Naive thymus-derived CD8-positive, alpha-beta T cell (primary cell): ENCODE data around the gene CD300LB. TPM values are rescaled to one million over a fixed set of nuclear protein-coding genes. Genes with fewer than 3 reads are reported as not detected.

Experiments used
- ATAC-seq, 2 donors: fragments of 150-1000 bp; cut with Tn5 transposase in 1 of 2; sonication (Bioruptor Pico), chemical (Tn5 transposase) in 1 of 2; 1 replicate in 1 of 2; 2 replicates in 1 of 2; pipeline ENCODE4 v1.10.0; 2021; ENCODE audit warnings: mild to moderate bottlenecking in 2 of 2, moderate library complexity in 2 of 2
- POLR2A ChIA-PET: fragments of 350-600 bp; sonication (Branson Sonifier 250); formaldehyde crosslinking; loops from one replicate; lab custom pipeline; 2021; ENCODE audit warnings: antibody characterized with exemption; lab: Charles Lee
- DNase-seq, 10 donors: peaks; one replicate each; pipeline versions ENCODE4 v3.0.0 to v3.0.0-alpha.2; 2020 to 2022
- H3K27ac Mint-ChIP-seq, 10 donors: one replicate each; pipeline ENCODE4 v1.8.0; 2020 to 2022; ENCODE audit warnings: mild to moderate bottlenecking in 10 of 10, mixed read lengths in 10 of 10, moderate library complexity in 4 of 10, inconsistent platforms in 1 of 10
- H3K27me3 Mint-ChIP-seq, 5 donors: one replicate each; pipeline ENCODE4 v1.8.0; 2021 to 2022; ENCODE audit warnings: mixed read lengths in 5 of 5
- H3K36me3 Mint-ChIP-seq, 3 donors: one replicate each; pipeline ENCODE4 v1.8.0; 2020 to 2022; ENCODE audit warnings: mixed read lengths in 3 of 3, mild to moderate bottlenecking in 2 of 3, inconsistent platforms in 1 of 3
- H3K4me1 Mint-ChIP-seq, 4 donors: one replicate each; pipeline ENCODE4 v1.8.0; 2021 to 2022; ENCODE audit warnings: mixed read lengths in 4 of 4
- H3K4me3 Mint-ChIP-seq, 10 donors: one replicate each; pipeline ENCODE4 v1.8.0; 2020 to 2022; ENCODE audit warnings: mild to moderate bottlenecking in 10 of 10, mixed read lengths in 10 of 10, moderate library complexity in 6 of 10, inconsistent platforms in 1 of 10
- H3K9me3 Mint-ChIP-seq, 9 donors: one replicate each; pipeline ENCODE4 v1.8.0; 2020 to 2022; ENCODE audit warnings: mixed read lengths in 9 of 9, mild to moderate bottlenecking in 3 of 9, inconsistent platforms in 1 of 9, moderate library complexity in 1 of 9
- polyA plus RNA-seq, 3 donors: library from polyadenylated mRNA; unstranded; fragments of 300-500 nt; fragmentation: Illumina TruSeq; gene quantifications; one replicate each; pipeline ENCODE4 v1.2.3, GENCODE V29; 2021
- total RNA-seq, 8 experiments: library from RNA in 2 of 8; stranded (reverse) in 2 of 8; gene quantifications; one replicate each; pipeline ENCODE4 v1.2.3 and lab custom pipeline; 2021 to 2026

Gene CD300LB
- total and polyA plus RNA-seq, 5 experiments from 2014 or later = 0.22 TPM; not detected in 4

DNA sequence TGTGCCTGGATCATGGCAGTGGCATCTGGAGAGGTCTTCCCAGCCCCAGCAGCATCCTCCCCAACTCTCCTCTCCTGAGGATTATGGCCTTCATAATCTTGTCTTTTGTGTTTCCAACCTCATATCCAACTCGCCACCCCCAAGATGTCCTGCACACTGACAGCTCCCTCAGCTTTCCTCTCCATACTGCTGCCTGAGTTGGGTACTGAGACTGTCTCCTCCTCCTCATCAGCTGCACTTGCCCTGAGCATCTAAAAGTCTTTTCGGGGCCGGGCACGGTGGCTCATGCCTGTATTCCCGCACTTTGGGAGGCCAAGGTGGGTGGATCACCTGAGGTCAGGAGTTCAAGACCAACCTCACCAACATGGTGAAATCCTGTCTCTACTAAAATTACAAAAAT is 2.0 kb downstream of the CD300LB start:
- ATAC-seq = no peak
- H3K9me3 Mint-ChIP-seq = peaks cover 0 to 1% (median 0%) of the 10 kb centered on the region in 9 donors
- no peak overlapping the region for H3K4me3 Mint-ChIP-seq
- no peak overlapping the region for H3K27ac Mint-ChIP-seq
- POLR2A ChIA-PET = no interaction called here
- peak in 1 of 10 donors; percentile 2 for DNase-seq
- no peaks in the 10 kb centered on the region for H3K36me3 Mint-ChIP-seq
- peaks cover 5 to 34% (median 10%) of the 10 kb centered on the region in 4 donors for H3K4me1 Mint-ChIP-seq
- peaks cover 7 to 58% (median 37%) of the 10 kb centered on the region in 5 donors for H3K27me3 Mint-ChIP-seq

DNA sequence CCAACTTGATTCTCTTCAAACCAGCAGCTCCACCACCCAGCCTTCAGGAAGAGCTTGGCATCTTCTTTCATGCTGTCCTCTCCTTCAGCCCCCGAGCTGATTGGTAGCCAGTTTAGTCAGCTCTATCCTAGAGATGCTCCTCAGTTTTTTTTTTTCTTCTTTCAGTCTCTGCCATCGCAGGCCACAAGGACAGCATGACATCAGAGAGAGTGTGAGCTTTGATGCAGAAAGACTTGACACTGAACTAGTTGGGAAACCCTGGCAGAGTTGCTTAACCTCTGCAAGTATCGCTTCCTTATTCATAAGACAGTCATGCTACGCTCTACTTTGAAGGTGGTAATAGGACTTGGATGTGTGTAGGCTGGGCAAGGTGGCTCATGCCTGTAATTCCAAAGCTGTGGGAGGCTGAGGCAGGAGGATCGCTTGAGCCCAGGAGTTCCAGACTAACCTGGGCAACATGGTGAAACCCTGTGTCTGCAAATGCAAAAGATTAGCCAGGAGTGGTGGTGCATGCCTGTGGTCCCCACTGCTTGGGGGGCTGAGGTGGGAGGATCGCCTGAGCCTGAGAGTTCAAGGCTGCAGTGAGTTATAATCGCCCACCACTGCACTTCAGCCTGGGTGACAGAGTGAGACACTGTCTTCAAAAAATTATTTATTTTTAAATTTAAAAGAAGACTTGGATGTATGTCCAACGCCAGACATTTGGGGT is 2.6 kb downstream of the CD300LB start:
- Mint-ChIP-seq H3K4me3 (peak overlapping the region in 1 of 10 donors; percentile 60), H3K27ac (peak overlapping the region in 1 of 10 donors; percentile 32), H3K36me3 (no peaks in the 10 kb centered on the region), H3K27me3 (peaks cover 6 to 64% (median 42%) of the 10 kb centered on the region in 5 donors), H3K9me3 (peaks cover 0 to 1% (median 0%) of the 10 kb centered on the region in 9 donors), H3K4me1 (peaks cover 5 to 34% (median 10%) of the 10 kb centered on the region in 4 donors)
- DNase-seq (no peak), ATAC-seq (peak in 1 of 2 donors; percentile 35)
- POLR2A ChIA-PET = no interaction called here

DNA sequence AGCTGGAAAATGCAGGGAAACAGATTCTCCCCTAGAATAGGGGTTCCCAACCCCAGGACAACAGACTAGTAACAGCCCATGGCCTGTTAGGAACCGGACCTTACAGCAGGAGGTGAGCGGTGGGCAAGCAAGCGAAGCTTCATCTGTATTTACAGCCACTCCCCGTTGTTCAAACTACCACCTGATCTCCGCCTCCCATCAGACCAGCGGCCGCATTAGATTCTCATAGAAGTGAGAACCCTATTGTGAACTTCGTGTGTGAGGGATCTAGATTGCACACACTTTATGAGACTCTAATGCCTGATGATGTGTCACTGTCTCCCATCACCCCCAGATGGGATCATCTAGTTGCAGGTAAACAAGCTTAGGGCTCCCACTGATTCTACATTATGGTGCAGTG is 3.5 kb downstream of the CD300LB start:
- H3K9me3 Mint-ChIP-seq = peaks cover 0 to 7% (median 0%) of the 10 kb centered on the region in 9 donors
- no peak overlapping the region for H3K4me3 Mint-ChIP-seq
- peaks cover 4 to 65% (median 42%) of the 10 kb centered on the region in 5 donors for H3K27me3 Mint-ChIP-seq
- POLR2A ChIA-PET = no interaction called here
- peak in 1 of 10 donors; percentile 5 for DNase-seq
- peaks cover 3 to 29% (median 6%) of the 10 kb centered on the region in 4 donors for H3K4me1 Mint-ChIP-seq
- no peak overlapping the region for H3K27ac Mint-ChIP-seq
- H3K36me3 Mint-ChIP-seq = no peaks in the 10 kb centered on the region
- no peak for ATAC-seq

DNA sequence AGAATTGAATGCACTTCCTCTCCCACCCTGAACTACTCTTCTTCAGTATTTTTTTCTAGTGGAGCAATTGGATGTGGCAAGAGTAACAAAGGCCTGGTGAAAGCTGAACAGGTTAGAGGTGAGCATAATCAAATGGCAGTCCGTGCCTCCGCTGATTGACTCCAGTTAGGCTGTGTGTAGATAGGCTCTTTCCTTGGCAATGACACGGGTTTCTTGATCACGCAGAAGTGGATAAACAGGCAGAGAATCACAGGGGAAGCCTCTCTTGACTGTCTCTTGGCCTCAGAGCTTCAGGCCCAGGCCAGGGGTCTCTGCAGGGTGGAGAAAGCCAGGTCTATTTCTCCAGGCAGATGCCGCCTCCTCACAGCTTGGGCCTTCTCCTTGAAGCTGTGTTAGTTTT is 4.2 kb downstream of the CD300LB start:
- no peak overlapping the region for H3K27ac Mint-ChIP-seq
- peaks cover 0 to 7% (median 0%) of the 10 kb centered on the region in 9 donors for H3K9me3 Mint-ChIP-seq
- no peak overlapping the region for H3K4me3 Mint-ChIP-seq
- POLR2A ChIA-PET = no interaction called here
- peaks cover 0 to 26% (median under 1%) of the 10 kb centered on the region in 4 donors for H3K4me1 Mint-ChIP-seq
- no peaks in the 10 kb centered on the region for H3K36me3 Mint-ChIP-seq
- H3K27me3 Mint-ChIP-seq = peaks cover 4 to 65% (median 38%) of the 10 kb centered on the region in 5 donors
- peak in 1 of 10 donors; percentile 9 for DNase-seq
- ATAC-seq = no peak

DNA sequence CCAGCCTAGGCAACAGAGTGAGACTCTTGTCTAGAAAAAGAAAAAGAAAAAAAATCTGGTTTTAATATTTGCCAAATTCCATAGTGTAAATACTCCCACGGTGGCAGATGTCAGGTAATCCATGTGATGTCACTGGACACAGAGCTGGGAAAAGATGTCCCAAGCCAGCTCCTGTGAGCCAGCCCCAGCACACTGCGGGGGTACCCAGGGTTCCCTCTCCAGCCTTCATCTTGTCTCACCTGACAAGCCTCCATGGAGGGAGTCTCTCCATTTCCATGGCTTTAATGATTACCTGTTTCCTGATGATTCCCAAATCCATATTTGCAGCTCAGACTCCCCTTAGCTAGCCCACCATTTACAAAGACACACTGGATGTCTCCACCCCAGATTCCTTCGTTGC is 4.6 kb downstream of the CD300LB start:
- Mint-ChIP-seq H3K4me3 (no peak overlapping the region), H3K4me1 (peaks cover 0 to 26% (median 0%) of the 10 kb centered on the region in 4 donors), H3K36me3 (no peaks in the 10 kb centered on the region), H3K27me3 (peaks cover 4 to 65% (median 37%) of the 10 kb centered on the region in 5 donors), H3K9me3 (peaks cover 0 to 7% (median 0%) of the 10 kb centered on the region in 9 donors), H3K27ac (no peak overlapping the region)
- DNase-seq (no peak), ATAC-seq (no peak)
- POLR2A ChIA-PET = no interaction called here

DNA sequence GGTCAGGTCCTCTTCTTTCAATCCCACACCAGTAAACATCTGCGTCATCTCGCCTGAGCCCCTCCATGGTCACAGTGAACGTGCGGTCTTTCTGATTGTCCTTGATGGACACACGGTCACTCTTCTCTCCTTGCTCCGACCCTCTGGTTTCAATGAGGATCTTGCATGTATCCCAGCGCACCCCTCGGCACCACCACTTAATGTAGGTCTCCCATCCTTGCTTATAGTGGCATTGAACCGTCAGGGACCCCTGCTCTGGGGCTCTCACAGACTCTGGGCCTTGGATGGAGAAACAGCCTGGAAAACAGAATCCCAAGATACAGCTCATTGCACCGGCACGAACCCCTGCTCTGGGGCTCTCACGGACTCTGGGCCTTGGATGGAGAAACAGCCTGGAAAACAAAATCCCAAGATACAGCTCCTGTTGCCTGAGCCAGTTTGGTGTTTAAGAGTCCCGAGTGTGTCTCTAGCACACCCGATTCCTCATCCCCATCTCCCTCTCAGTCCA is 5.4 kb downstream of the CD300LB start:
- POLR2A ChIA-PET = no interaction called here
- Mint-ChIP-seq H3K27me3 (peaks cover 8 to 65% (median 36%) of the 10 kb centered on the region in 5 donors), H3K4me3 (no peak overlapping the region), H3K36me3 (peaks cover 0 to 2% (median 0%) of the 10 kb centered on the region in 3 donors), H3K9me3 (peaks cover 0 to 7% (median 0%) of the 10 kb centered on the region in 9 donors), H3K27ac (no peak overlapping the region), H3K4me1 (peaks cover 0 to 27% (median 0%) of the 10 kb centered on the region in 4 donors)
- ATAC-seq = no peak
- peak in 1 of 10 donors; percentile 4 for DNase-seq

DNA sequence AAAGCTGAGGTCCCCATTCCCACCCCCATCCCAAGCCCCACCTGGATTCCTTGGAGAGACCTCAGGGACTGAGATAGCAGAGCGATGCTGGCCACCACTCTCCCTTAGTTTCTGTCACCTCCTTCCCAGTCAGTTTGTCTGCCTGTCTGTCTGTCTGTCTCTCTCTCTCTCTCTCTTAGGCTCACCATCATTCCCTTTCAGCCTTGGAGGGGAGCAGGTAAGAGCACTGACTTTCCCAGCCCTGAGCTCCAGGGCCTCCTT is 5.9 kb downstream of the CD300LB start:
- peaks cover 0 to 4% (median 0%) of the 10 kb centered on the region in 3 donors for H3K36me3 Mint-ChIP-seq
- peaks cover 0 to 30% (median 0%) of the 10 kb centered on the region in 4 donors for H3K4me1 Mint-ChIP-seq
- no peak overlapping the region for H3K4me3 Mint-ChIP-seq
- no peak for ATAC-seq
- peaks cover 0 to 7% (median 0%) of the 10 kb centered on the region in 9 donors for H3K9me3 Mint-ChIP-seq
- H3K27ac Mint-ChIP-seq = no peak overlapping the region
- H3K27me3 Mint-ChIP-seq = peaks cover 6 to 65% (median 35%) of the 10 kb centered on the region in 5 donors
- POLR2A ChIA-PET = no interaction called here
- no peak for DNase-seq

DNA sequence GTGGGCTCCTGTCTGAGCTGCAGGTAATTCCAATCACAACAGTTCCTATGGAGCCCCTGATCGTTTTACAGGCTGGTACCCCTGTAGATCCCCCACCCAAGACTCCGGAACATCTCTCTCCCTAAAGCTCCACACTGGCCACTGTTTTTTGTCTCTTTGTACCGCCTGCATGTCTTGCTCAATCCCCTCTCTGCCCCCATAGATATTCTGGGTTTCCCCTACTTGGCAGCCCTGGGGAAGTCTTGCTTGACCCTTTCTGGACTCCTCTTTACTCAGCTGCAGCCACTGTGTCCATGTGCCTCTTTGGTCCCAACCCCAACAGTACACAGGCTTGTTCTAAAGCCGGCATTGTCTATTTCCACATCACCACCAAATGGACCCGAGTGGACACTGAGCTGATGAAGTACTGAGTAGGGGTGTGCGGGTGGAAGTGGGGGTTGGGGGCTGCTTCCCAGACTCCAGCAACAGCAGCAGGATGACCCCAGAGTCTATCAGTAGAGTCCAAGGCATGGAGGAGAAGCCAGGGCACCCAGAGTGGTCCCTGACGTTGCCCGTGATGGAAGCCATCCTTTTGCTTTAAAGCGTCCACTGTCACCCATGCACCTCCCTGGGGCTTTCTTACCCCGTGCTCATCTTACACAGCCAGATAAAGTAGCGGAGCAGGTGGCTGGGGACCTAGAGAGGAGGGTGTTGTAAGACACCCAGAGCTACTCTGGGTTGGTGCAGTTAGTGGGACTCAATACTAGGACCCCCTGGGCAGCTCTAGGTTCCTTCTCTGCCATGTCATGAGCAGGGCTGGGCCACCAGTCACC is 6.4 kb downstream of the CD300LB start:
- POLR2A ChIA-PET = no interaction called here
- Mint-ChIP-seq H3K4me3 (no peak overlapping the region), H3K4me1 (peaks cover 0 to 35% (median 0%) of the 10 kb centered on the region in 4 donors), H3K27me3 (peaks cover 6 to 60% (median 33%) of the 10 kb centered on the region in 5 donors), H3K9me3 (peaks cover 0 to 7% (median 4%) of the 10 kb centered on the region in 9 donors), H3K27ac (no peak overlapping the region), H3K36me3 (peaks cover 0 to 4% (median 0%) of the 10 kb centered on the region in 3 donors)
- ATAC-seq (no peak), DNase-seq (peak in 1 of 10 donors; percentile 6)

DNA sequence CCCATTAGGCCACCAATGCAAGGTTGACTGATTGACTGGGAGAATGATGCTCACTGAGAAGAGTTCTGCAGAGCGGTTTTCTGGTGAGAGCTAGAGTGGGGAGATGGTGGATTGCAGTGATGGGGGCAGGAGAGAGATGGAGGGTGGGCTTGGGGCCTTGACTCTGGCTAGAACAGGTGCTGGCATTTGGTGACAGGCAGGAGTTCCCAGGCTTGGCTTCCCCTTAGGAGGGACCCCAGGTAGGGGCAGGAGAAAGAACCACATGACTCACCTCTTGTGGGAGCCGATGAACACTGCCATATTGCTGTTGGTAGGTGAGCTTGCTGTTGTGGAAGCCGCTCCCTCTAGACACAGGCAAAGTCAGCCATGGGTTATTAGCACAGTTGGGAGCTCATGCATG is 8.0 kb downstream of the CD300LB start:
- Mint-ChIP-seq H3K4me3 (no peak overlapping the region), H3K27ac (no peak overlapping the region), H3K27me3 (peaks cover 8 to 60% (median 33%) of the 10 kb centered on the region in 5 donors), H3K36me3 (peaks cover 0 to 9% (median 4%) of the 10 kb centered on the region in 3 donors), H3K9me3 (peaks cover 0 to 14% (median 9%) of the 10 kb centered on the region in 9 donors), H3K4me1 (peaks cover 0 to 32% (median 0%) of the 10 kb centered on the region in 4 donors)
- ATAC-seq (no peak), DNase-seq (no peak)
- POLR2A ChIA-PET = no interaction called here

DNA sequence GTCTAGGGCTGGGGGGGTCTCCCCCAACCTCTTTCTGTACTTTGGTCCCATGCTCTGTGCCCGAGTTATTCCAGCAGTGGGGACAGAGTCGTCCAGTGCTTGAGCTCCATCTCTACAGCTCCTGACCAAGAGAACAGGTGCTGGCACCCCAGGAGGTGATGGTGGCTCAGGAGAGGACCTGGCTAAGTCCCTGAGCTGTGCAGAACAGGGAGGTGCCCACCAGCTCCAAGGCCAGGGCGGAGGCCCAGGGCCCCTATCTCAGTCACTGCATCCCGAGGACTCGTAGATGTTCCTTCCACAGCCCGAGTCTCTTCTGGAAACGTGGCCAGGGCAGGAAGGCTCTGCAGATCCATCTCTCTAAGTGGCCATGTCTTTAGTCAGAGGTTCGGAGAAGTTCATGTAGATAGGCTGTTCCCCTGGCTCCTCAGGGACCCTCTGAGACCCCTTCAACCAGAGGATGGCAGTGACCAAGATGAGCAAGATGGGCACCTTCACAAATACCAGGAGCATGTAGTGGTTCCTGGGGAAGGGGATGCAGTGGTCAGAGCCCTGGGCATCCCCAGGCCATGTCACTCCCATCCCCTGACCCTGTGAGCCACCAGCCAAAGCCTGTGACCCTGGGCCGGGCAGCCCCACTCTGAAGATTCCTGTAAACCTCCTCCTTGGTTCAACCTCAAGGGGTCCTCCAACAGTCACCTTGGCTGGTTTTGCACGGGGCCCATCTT is 8.7 kb downstream of the CD300LB start:
- Mint-ChIP-seq H3K27ac (no peak overlapping the region), H3K36me3 (peaks cover 0 to 14% (median 9%) of the 10 kb centered on the region in 3 donors), H3K27me3 (peaks cover 8 to 60% (median 33%) of the 10 kb centered on the region in 5 donors), H3K4me3 (no peak overlapping the region), H3K4me1 (peaks cover 0 to 30% (median 0%) of the 10 kb centered on the region in 4 donors), H3K9me3 (peaks cover 0 to 19% (median 13%) of the 10 kb centered on the region in 9 donors)
- no peak for ATAC-seq
- POLR2A ChIA-PET = no interaction called here
- DNase-seq = no peak

DNA sequence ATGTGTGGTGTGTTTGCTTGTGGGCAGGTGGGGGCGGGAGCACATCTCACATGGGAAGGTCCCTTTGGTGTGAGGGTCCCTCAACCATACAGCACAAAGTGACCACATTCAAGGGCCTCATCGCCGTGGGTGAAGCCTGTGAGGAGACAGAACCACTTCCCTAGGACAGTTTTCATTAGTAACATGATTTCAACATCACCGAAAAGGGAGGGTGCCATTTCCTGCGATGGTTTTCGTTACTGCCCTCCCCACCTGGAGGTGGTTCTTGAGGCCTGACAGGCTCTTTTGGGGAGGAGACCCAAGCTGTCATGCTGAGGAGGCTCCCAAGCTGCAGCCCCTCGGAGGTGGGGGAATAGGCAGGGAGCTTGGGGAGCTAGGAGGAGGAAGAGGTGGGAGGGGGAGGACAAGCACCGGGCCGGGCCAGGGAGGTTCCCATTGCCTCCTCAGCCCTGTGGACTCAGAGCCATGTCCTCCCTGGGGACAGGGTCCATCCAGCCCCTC is 9.5 kb downstream of the CD300LB start:
- Mint-ChIP-seq H3K36me3 (peaks cover 0 to 14% (median 9%) of the 10 kb centered on the region in 3 donors), H3K27ac (peak overlapping the region in 1 of 10 donors; percentile 23), H3K27me3 (peaks cover 8 to 60% (median 37%) of the 10 kb centered on the region in 5 donors), H3K4me1 (peaks cover 0 to 27% (median 0%) of the 10 kb centered on the region in 4 donors), H3K9me3 (peaks cover 0 to 19% (median 13%) of the 10 kb centered on the region in 9 donors), H3K4me3 (peak overlapping the region in 1 of 10 donors; percentile 45)
- POLR2A ChIA-PET = no interaction called here
- DNase-seq (no peak), ATAC-seq (no peak)
